ENCODE results near the gene STK33. TPM values are rescaled to one million over a fixed set of nuclear protein-coding genes. Genes with fewer than 3 reads are reported as not detected.

Gene STK33
- total RNA-seq, 1 experiment from 2014 or later, result 3.9 TPM

DNA sequence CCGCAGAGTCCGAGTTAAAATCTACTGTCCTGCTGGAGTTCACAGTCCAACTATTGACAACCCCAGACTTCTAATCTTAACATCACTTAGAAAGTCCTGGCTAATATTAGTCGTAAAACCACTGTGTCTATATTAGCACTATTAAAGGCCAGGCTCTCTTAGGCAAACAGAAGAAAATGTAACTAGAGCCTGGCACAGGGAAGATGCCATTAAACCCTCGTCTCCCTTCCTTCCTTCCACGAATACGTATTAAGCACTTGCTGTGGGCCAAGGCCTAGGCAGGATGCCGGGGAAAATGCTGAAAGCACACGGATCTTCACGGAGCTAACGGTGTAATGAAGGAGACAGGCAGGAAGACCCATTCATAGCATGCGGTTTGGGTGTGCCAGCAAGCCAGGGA is 248.8 kb downstream of the STK33 start:
- Histone ChIP-seq H3K27ac (ENCODE audit: low read length) (no peak overlapping the region), H3K4me3 (ENCODE audit: low read depth in 2 of 2, low read length in 2 of 2) (no peak overlapping the region), H3K36me3 (ENCODE audit: control insufficient read depth, insufficient read depth, low read length) (no peaks in the 10 kb centered on the region), H3K27me3 (ENCODE audit: control insufficient read depth, insufficient read depth, low read length) (no peaks in the 10 kb centered on the region), H3K4me1 (ENCODE audit: control insufficient read depth, insufficient read depth, low read length) (peaks cover 11% of the 10 kb centered on the region; the same call in 1 of the 2 replicates), H3K9me3 (ENCODE audit: control insufficient read depth, insufficient read depth, low read depth, low read length) (no peaks in the 10 kb centered on the region)
- DNase-seq (ENCODE audit: low read depth, low spot score) (no peak), ATAC-seq (no peak)
- in situ Hi-C loops (cut with HindIII; ENCODE audit: low pct_unique_long_range_greater_than_20kb, low sequenced_read_pairs), result no loop called here
- no peak for TF ChIP-seq POLR2AphosphoS5 (IDR thresholded peaks at IDR 0.05; ENCODE audit: low read depth, low read length)
- POLR2A ChIA-PET, result no interaction called here
- BruUV-seq (replicated peaks), result no TSS peak
- intact Hi-C loops (cut with micrococcal nuclease; ENCODE audit: unreplicated experiment), result no loop called here
- CTCF ChIA-PET, result no interaction called here

DNA sequence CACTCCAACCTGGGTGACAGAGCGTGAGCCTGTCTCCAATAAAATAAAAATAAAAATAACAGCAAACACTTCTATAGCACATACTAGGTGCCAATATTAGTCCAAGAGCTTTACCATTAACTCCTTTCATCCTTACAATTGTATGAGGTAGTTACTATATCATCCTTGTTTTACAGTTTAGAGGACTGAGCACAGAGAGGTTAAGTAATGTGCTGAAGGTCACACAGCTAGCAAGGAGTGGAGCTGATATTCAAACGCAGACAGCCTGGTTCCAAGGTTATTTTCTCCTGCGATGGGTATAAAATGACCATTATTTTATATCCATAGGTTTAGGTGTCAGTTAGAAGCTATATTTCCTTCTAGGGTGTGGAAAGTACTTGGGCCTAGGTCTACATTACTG is 249.7 kb downstream of the STK33 start:
- ATAC-seq (no peak), DNase-seq (ENCODE audit: low read depth, low spot score) (no peak)
- intact Hi-C loops (cut with micrococcal nuclease; ENCODE audit: unreplicated experiment) (no loop called here), in situ Hi-C loops (cut with HindIII; ENCODE audit: low pct_unique_long_range_greater_than_20kb, low sequenced_read_pairs) (no loop called here)
- no peak for TF ChIP-seq POLR2AphosphoS5 (IDR thresholded peaks at IDR 0.05; ENCODE audit: low read depth, low read length)
- TF ChIP-seq, protein P1, sequence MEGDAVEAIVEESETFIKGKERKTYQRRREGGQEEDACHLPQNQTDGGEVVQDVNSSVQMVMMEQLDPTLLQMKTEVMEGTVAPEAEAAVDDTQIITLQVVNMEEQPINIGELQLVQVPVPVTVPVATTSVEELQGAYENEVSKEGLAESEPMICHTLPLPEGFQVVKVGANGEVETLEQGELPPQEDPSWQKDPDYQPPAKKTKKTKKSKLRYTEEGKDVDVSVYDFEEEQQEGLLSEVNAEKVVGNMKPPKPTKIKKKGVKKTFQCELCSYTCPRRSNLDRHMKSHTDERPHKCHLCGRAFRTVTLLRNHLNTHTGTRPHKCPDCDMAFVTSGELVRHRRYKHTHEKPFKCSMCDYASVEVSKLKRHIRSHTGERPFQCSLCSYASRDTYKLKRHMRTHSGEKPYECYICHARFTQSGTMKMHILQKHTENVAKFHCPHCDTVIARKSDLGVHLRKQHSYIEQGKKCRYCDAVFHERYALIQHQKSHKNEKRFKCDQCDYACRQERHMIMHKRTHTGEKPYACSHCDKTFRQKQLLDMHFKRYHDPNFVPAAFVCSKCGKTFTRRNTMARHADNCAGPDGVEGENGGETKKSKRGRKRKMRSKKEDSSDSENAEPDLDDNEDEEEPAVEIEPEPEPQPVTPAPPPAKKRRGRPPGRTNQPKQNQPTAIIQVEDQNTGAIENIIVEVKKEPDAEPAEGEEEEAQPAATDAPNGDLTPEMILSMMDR (IDR thresholded peaks at IDR 0.05), result no peak
- no peak for TF ChIP-seq SIN3A (IDR thresholded peaks at IDR 0.05; ENCODE audit: borderline replicate concordance, insufficient read depth, low read depth, low read length)
- no peaks in the 10 kb centered on the region for H3K36me3 ChIP-seq (ENCODE audit: control insufficient read depth, insufficient read depth, low read length)
- CTCF ChIA-PET, result interaction anchor here (0.9 kb wide), 1 partner anchor 10 kb away, joined by 7 read pairs; no protein-coding TSS in a partner anchor
- H3K9me3 ChIP-seq (ENCODE audit: control insufficient read depth, insufficient read depth, low read depth, low read length), result no peaks in the 10 kb centered on the region
- no TSS peak for BruUV-seq (replicated peaks)
- H3K4me3 ChIP-seq (ENCODE audit: low read depth in 2 of 2, low read length in 2 of 2), result no peak overlapping the region
- POLR2A ChIA-PET, result no interaction called here
- no peak overlapping the region for H3K27ac ChIP-seq (ENCODE audit: low read length)
- H3K4me1 ChIP-seq (ENCODE audit: control insufficient read depth, insufficient read depth, low read length), result peaks cover 11% of the 10 kb centered on the region; the same call in 1 of the 2 replicates
- no peaks in the 10 kb centered on the region for H3K27me3 ChIP-seq (ENCODE audit: control insufficient read depth, insufficient read depth, low read length)

DNA sequence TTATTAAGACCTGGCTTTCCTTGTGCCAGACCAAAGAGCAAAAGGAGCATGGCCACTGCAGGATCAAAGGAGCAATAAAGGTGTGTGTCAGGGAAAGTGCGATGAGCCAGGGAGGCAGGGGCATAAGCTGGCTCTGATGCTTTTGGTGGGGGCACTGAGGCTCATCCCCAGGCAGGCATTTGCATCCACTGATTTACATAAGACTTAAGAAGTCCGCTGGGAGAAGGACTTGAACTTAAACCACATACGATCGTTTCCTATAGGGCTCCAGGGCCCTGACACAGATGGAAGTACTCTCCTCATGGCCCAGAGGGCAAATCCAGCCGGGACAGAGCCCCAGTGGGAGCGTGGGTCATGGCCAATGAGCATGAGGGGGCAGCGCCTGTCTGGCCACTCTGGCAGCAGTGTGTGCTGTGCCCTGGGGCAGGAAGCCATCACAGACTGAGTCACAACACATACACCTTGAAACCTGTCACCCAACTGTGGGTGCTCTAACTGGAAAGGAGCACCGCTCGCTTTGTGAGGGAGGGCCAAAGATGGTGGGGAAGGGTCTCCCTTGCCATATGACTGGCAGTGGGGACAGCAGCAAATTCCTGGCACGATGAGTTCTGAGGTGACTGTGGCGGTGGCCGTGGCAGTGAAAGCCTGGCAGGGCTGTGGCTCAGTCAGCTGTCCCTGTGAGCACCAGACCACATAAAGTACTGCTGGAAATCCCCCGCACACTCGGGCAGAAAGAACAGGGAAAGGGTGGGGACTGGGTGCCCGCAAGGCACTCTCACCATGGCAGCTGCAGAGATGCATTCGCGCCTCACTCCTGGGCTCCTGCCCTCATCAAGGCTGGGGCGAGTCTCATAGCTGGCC is 251.0 kb downstream of the STK33 start:
- Histone ChIP-seq H3K36me3 (ENCODE audit: control insufficient read depth, insufficient read depth, low read length) (no peaks in the 10 kb centered on the region), H3K27me3 (ENCODE audit: control insufficient read depth, insufficient read depth, low read length) (no peaks in the 10 kb centered on the region), H3K27ac (ENCODE audit: low read length) (no peak overlapping the region; the same call in 1 of the 2 replicates), H3K4me3 (ENCODE audit: low read depth in 2 of 2, low read length in 2 of 2) (no peak overlapping the region), H3K4me1 (ENCODE audit: control insufficient read depth, insufficient read depth, low read length) (peaks cover 11% of the 10 kb centered on the region; the same call in 1 of the 2 replicates), H3K9me3 (ENCODE audit: control insufficient read depth, insufficient read depth, low read depth, low read length) (no peaks in the 10 kb centered on the region)
- ATAC-seq (peak; percentile 91), DNase-seq (ENCODE audit: low read depth, low spot score) (no peak)
- no TSS peak for BruUV-seq (replicated peaks)
- in situ Hi-C loops (cut with HindIII; ENCODE audit: low pct_unique_long_range_greater_than_20kb, low sequenced_read_pairs) (no loop called here), intact Hi-C loops (cut with micrococcal nuclease; ENCODE audit: unreplicated experiment) (no loop called here)
- TF ChIP-seq, protein P2, sequence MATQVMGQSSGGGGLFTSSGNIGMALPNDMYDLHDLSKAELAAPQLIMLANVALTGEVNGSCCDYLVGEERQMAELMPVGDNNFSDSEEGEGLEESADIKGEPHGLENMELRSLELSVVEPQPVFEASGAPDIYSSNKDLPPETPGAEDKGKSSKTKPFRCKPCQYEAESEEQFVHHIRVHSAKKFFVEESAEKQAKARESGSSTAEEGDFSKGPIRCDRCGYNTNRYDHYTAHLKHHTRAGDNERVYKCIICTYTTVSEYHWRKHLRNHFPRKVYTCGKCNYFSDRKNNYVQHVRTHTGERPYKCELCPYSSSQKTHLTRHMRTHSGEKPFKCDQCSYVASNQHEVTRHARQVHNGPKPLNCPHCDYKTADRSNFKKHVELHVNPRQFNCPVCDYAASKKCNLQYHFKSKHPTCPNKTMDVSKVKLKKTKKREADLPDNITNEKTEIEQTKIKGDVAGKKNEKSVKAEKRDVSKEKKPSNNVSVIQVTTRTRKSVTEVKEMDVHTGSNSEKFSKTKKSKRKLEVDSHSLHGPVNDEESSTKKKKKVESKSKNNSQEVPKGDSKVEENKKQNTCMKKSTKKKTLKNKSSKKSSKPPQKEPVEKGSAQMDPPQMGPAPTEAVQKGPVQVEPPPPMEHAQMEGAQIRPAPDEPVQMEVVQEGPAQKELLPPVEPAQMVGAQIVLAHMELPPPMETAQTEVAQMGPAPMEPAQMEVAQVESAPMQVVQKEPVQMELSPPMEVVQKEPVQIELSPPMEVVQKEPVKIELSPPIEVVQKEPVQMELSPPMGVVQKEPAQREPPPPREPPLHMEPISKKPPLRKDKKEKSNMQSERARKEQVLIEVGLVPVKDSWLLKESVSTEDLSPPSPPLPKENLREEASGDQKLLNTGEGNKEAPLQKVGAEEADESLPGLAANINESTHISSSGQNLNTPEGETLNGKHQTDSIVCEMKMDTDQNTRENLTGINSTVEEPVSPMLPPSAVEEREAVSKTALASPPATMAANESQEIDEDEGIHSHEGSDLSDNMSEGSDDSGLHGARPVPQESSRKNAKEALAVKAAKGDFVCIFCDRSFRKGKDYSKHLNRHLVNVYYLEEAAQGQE (IDR thresholded peaks at IDR 0.05; ENCODE audit: insufficient read depth in 1 of 2, low read depth in 2 of 2, low read length in 1 of 2), result no peak
- TF ChIP-seq TCF7L2 (IDR thresholded peaks at IDR 0.05; ENCODE audit: low read depth, low read length), result peak; percentile 33; the same call in 1 of the 2 replicates
- ChIA-PET CTCF (interaction anchor here (0.7 kb wide), 1 partner anchor 97 kb away, joined by 4 read pairs; no protein-coding TSS in a partner anchor), POLR2A (no interaction called here)

Measured in Panc1 (cell line).